GM06990 (cell line): ENCODE measurements around the gene SH3TC2.

ENCODE experiments used
- DNase-seq: peaks from one replicate; pipeline ENCODE4 v3.0.0-alpha.2; 2011; ENCODE audit not compliant: insufficient read length; ENCODE audit errors: extremely low read depth
- H3K27me3 ChIP-seq: replicated peaks from 2 replicates; pipeline ENCODE4 v1.6.0; 2011; ENCODE audit warnings: low read length; ENCODE audit not compliant: control insufficient read depth, insufficient read depth
- H3K36me3 ChIP-seq: 2 replicates; pipeline ENCODE4 v1.5.1; 2011; ENCODE audit warnings: low read length; ENCODE audit not compliant: control insufficient read depth, insufficient read depth
- H3K4me3 ChIP-seq: replicated peaks from 2 replicates; pipeline ENCODE4 v1.5.1; 2011; ENCODE audit warnings: low read depth, mild to moderate bottlenecking, control low read depth, low read length
- CTCF ChIP-seq: IDR thresholded peaks from 2 replicates; pipeline ENCODE4 v1.5.1; 2011; ENCODE audit warnings: low read length, control low read depth, mild to moderate bottlenecking, inconsistent platforms; ENCODE audit not compliant: insufficient read depth, poor library complexity, severe bottlenecking

SH3TC2 gene

GRCh38 chr5:148968311-148968710 is 94.6 kb downstream of the SH3TC2 start:
- no peaks in the 10 kb centered on the region for H3K36me3 ChIP-seq
- TF ChIP-seq CTCF, result no peak

GRCh38 chr5:148967783-148968182 is 95.1 kb downstream of the SH3TC2 start:
- DNase-seq, result no peak
- Histone ChIP-seq H3K27me3 (peaks cover 2% of the 10 kb centered on the region), H3K4me3 (no peak overlapping the region), H3K36me3 (no peaks in the 10 kb centered on the region)
- no peak for TF ChIP-seq CTCF

More at GRCh38 chr5:148968311-148968710, 94.6 kb downstream of the SH3TC2 start:
- no peak for DNase-seq
- Histone ChIP-seq H3K27me3 (peaks cover 2% of the 10 kb centered on the region), H3K4me3 (no peak overlapping the region)

GRCh38 chr5:148966938-148967337 is 95.9 kb downstream of the SH3TC2 start:
- Histone ChIP-seq H3K36me3 (no peaks in the 10 kb centered on the region), H3K4me3 (no peak overlapping the region), H3K27me3 (no peaks in the 10 kb centered on the region)
- no peak for TF ChIP-seq CTCF
- no peak for DNase-seq

GRCh38 chr5:148966348-148966747 is 96.5 kb downstream of the SH3TC2 start:
- no peak overlapping the region for H3K4me3 ChIP-seq
- H3K36me3 ChIP-seq, result no peaks in the 10 kb centered on the region
- no peaks in the 10 kb centered on the region for H3K27me3 ChIP-seq
- no peak for DNase-seq
- no peak for TF ChIP-seq CTCF

- no peak for DNase-seq
- Histone ChIP-seq H3K36me3 (no peaks in the 10 kb centered on the region), H3K4me3 (no peak overlapping the region), H3K27me3 (no peaks in the 10 kb centered on the region)
- no peak for TF ChIP-seq CTCF
These were observed 97.2 kb downstream of the SH3TC2 start for GRCh38 chr5:148965511-148966265.

- no peak overlapping the region for H3K4me3 ChIP-seq
- TF ChIP-seq CTCF, result no peak
- no peak for DNase-seq
These were observed 99.2 kb downstream of the SH3TC2 start for GRCh38 chr5:148963664-148964063.

More at GRCh38 chr5:148963664-148964063, 99.2 kb downstream of the SH3TC2 start:
- H3K27me3 ChIP-seq, result no peaks in the 10 kb centered on the region
- H3K36me3 ChIP-seq, result no peaks in the 10 kb centered on the region
